ENCODE measurements around the gene EAF1. TPM values are rescaled to one million over a fixed set of nuclear protein-coding genes. Genes with fewer than 3 reads are reported as not detected.
"Not testable (repeated sequence)": the region's sequence is repeated elsewhere in the genome, so short reads cannot be mapped to it uniquely, and the experiment has no call there.

The EAF1 gene
- total RNA-seq, 1 donor from 2014 or later, result 7.8 TPM

- intact Hi-C loops (cut with DNase I), result no loop called here
- no peak for ATAC-seq (ENCODE audit: poor library complexity)
- no peak for DNase-seq
Measured at GRCh38 chr3:15403495-15403894, 23.9 kb upstream of the EAF1 start.

GRCh38 chr3:15403965-15404364, 23.4 kb upstream of the EAF1 start:
- intact Hi-C loops (cut with DNase I), result no loop called here
- ATAC-seq (ENCODE audit: poor library complexity), result no peak
- DNase-seq, result no peak

GRCh38 chr3:15404767-15405166, 22.6 kb upstream of the EAF1 start:
- no peak for ATAC-seq (ENCODE audit: poor library complexity)
- DNase-seq, result no peak
- intact Hi-C loops (cut with DNase I), result loop anchor here (5.0 kb wide), 1 partner anchor 202 kb away; no protein-coding TSS in a partner anchor

GRCh38 chr3:15405448-15406050, 21.8 kb upstream of the EAF1 start:
- ATAC-seq (ENCODE audit: poor library complexity), result peak; percentile 76
- no peak for DNase-seq
- intact Hi-C loops (cut with DNase I), result loop anchor here (5.0 kb wide), 1 partner anchor 203 kb away; no protein-coding TSS in a partner anchor

DNA sequence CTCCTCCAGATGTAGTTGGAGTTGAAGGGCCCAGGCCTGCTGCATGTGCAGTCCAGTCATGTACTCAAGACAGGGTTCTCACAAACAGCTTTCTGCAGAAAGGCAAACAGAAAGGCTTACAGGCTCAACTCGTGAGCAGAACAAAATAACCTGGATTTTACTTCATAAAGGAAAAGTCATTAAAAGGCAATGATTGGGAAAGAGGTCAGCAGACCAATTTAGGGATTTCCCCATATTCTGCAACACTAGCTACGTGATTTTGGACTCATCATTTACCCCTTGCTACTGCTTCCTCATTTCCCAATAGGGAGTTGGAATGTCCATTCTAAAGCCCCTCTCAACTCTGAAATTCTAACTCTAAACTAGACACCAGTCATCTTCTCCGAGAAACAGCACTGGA, 18.2 kb upstream of the EAF1 start:
- intact Hi-C loops (cut with DNase I), result loop anchor here (5.0 kb wide), 1 partner anchor 207 kb away; no protein-coding TSS in a partner anchor
- DNase-seq, result no peak
- no peak for ATAC-seq (ENCODE audit: poor library complexity)

DNA sequence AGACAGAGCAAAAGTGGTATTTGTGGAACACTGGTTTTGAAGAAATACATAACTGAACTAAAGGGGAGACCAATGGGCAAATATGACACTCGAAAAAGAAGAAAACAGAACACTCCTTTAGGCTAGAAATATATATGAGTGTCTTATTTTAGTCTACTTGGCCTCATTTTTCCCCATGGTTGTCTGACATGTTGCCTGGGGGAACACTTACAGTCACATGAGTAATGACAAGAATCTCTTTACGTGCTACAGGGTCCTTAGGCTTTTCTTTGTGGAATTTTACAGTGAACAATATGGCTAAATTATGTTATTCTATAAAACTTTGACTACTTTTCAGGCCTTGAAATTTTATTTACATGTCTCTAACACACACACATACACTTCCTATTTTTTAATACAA, 17.6 kb upstream of the EAF1 start:
- DNase-seq (no peak), ATAC-seq (ENCODE audit: poor library complexity) (no peak)
- intact Hi-C loops (cut with DNase I), result loop anchor here (5.0 kb wide), 1 partner anchor 207 kb away; no protein-coding TSS in a partner anchor

GRCh38 chr3:15410966-15411365, 16.4 kb upstream of the EAF1 start:
- DNase-seq; ATAC-seq (ENCODE audit: poor library complexity); intact Hi-C loops (cut with DNase I): not testable (repeated sequence)

DNA sequence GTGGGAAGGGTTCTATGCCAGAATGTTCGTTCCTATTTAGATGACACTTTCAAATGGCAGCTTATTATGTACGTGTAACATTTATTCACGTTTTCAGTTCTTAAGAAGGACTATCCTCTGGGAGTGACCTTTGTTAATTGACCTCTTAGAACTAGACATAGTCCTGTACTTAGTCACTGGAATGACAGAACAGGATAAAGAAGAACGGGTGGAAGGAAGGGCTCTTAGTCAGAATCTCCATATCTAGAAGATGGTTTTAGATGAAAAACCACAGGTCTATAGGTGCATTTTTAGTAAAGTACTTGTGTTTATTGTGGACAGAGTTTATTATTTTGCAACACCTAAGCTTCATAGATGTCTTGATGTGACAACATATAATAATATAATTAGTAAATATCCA, 6.5 kb upstream of the EAF1 start:
- no peak for DNase-seq
- ATAC-seq (ENCODE audit: poor library complexity), result no peak
- intact Hi-C loops (cut with DNase I), result no loop called here

DNA sequence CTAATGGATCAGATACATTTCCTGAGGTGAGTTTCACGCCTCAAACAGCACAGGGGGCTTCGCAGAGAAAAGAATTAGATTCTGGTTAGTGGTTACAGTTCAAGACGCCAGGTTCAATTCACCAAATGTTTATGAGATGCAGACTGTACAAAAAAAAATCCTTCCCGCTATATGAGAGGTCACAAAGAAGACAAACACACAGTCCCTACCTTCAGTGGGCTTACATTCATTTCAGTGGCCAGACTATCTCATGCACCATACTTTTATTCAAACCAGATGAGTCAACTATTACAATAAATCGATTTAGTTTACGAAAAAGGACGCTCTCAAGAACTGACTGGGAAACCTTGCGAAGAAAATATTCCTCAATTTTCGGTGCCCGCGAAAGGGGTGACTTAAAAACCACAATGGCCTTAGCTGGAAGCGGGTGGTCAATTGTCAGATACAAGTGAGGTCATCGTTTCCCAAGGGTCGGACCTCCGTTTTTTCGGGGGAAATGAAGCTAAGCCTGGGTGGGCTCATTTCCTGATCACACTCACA, 749 bp upstream of the EAF1 start:
- ATAC-seq (ENCODE audit: poor library complexity) (no peak), DNase-seq (no peak)
- intact Hi-C loops (cut with DNase I), result no loop called here

DNA sequence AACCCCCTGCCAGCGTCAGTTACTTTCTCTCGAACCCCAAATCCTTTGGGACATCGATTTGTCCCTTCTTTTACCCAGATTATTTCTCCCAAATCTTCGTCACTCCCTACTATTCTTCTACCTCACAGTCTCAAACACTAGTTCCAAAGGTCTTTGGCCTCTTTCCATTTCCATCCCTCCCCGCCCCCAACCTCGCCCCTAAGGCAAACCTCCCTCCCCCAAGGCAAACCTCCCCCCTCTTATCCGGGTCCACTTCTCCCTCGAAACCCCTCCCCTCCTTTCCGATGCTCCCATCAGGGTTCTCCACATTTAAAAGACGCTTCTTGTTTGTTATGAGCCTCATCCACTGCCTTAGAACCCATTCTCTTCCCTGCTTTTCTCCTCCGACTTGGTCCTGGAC, 583 bp downstream of the EAF1 start:
- ATAC-seq (ENCODE audit: poor library complexity) (peak; percentile 13), DNase-seq (no peak)
- intact Hi-C loops (cut with DNase I), result no loop called here

DNA sequence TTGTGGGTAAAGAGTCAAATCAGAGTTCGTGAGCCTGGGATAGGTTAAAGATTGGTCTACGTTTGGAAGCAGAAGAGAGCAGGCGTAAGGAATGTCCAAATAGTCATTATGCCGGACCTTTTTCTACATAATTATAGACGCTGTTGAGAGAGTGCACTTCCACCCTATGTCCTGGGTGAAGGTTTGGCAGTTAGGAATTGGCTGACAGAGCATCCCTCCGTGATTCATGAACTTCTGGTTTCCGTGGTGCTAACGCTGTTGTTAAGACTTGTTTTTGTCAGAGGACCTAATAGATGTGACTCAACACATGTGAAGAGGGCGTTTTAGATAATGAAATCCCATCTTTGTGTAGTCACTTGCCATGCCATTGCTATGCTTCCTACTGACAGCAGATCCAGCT, 1.1 kb downstream of the EAF1 start:
- intact Hi-C loops (cut with DNase I), result no loop called here
- DNase-seq (no peak), ATAC-seq (ENCODE audit: poor library complexity) (no peak)

- DNase-seq (no peak), ATAC-seq (ENCODE audit: poor library complexity) (no peak)
- intact Hi-C loops (cut with DNase I), result no loop called here
Measured at GRCh38 chr3:15429080-15429479, 1.7 kb downstream of the EAF1 start.

- DNase-seq, result no peak
- intact Hi-C loops (cut with DNase I), result loop anchor here (5.0 kb wide), 1 partner anchor 127 kb away; no protein-coding TSS in a partner anchor
- no peak for ATAC-seq (ENCODE audit: poor library complexity)
Measured at GRCh38 chr3:15430624-15431023, 3.2 kb downstream of the EAF1 start.

DNA sequence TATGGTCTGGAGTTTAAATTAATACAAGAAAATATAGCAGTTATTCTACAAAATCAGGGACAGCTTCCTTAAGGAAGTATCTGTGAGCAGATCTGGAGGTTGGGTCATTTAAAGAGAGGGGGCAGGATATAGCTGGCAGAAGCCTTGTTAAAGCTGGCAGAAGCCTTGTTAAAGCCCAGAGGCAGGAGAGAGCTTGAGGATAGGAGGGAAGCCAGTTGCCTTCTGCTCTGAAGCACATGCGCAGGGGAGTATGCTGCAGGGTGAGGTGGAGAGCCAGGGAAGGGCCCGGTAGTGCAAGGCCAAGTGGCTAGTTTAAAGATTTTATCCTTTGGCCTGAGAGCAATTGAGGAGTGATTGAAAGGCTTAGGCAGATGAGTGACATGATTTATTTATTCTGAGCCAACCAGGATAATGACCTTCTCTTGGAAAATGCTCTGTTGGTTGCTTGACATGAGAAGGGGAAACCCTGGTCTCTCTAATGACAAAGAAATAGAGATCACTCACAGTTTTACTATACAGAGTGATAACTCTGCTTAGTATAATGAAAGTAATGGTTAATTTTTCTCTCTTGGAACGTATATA, 3.9 kb downstream of the EAF1 start:
- DNase-seq (no peak), ATAC-seq (ENCODE audit: poor library complexity) (peak; percentile 45)
- intact Hi-C loops (cut with DNase I), result loop anchor here (5.0 kb wide), 1 partner anchor 126 kb away; no protein-coding TSS in a partner anchor

DNA sequence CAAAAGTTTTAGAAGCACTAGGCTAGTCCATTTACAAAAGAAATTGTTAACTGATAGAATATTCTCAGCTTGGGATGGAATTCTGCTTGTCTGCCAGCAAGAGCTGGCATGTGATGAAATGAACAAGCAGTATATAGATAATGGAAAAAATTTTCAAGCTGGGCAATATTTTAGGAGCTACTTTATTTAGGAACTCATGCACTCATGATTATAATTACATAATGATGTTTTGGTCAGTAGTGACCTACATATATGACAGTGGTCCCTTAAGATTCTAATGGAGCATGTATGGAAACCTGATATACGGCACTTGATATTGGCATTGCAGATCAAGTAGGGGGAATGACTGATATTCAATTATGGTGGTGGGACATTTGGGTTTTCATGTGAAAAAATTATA, 6.1 kb downstream of the EAF1 start:
- ATAC-seq (ENCODE audit: poor library complexity) (no peak), DNase-seq (no peak)
- intact Hi-C loops (cut with DNase I), result loop anchor here (5.0 kb wide), 1 partner anchor 124 kb away; no protein-coding TSS in a partner anchor

DNA sequence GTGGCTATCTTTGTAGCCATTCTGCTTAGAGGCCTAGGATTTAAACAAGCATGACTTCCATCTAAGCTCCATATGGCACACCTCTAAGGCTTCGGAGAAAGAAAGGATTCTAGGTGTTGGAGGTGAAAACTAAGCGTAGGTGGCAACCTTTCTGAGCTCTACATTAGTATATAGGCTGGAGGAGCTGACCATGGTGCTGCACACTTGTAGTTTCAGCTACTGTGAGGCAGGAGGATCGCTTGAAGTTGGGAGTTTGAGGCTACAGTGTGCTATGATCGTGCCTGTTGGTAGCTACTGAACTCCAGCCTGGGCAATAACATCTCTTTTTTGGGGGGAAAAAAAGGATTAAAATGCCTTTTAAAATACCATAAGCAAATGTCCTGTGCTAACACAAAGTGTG, 7.4 kb downstream of the EAF1 start:
- DNase-seq, result no peak
- ATAC-seq (ENCODE audit: poor library complexity), result no peak
- intact Hi-C loops (cut with DNase I), result loop anchor here (5.0 kb wide), 1 partner anchor 123 kb away; no protein-coding TSS in a partner anchor

- ATAC-seq (ENCODE audit: poor library complexity), result no peak
- intact Hi-C loops (cut with DNase I), result no loop called here
- no peak for DNase-seq
Measured at GRCh38 chr3:15436246-15436645, 8.8 kb downstream of the EAF1 start.

GRCh38 chr3:15438983-15439382, 11.6 kb downstream of the EAF1 start:
- intact Hi-C loops (cut with DNase I), result no loop called here
- ATAC-seq (ENCODE audit: poor library complexity) (no peak), DNase-seq (no peak)

GRCh38 chr3:15439476-15439875, 12.1 kb downstream of the EAF1 start:
- ATAC-seq (ENCODE audit: poor library complexity) (no peak), DNase-seq (no peak)
- intact Hi-C loops (cut with DNase I), result no loop called here

- DNase-seq (no peak), ATAC-seq (ENCODE audit: poor library complexity) (no peak)
- intact Hi-C loops (cut with DNase I), result no loop called here
Measured at GRCh38 chr3:15440891-15441290, 13.5 kb downstream of the EAF1 start.
